ENCODE measurements around the gene SLC6A18. TPM values are rescaled to one million over a fixed set of nuclear protein-coding genes. Genes with fewer than 3 reads are reported as not detected.

The SLC6A18 gene
- polyA plus RNA-seq, 1 experiment = not detected

GRCh38 chr5:1268056-1268455, 42.9 kb downstream of the SLC6A18 start:
- no peaks in the 10 kb centered on the region for H3K36me3 ChIP-seq (ENCODE audit: control insufficient read depth, insufficient read depth, low read length)
- no peak for DNase-seq (ENCODE audit: low read depth)
- no peak for TF ChIP-seq CTCF (IDR thresholded peaks at IDR 0.05; ENCODE audit: insufficient read depth, low read depth, low read length)
- ChIA-PET CTCF (interaction anchor here (1.6 kb wide), 1 partner anchor 16 kb away, joined by 5 read pairs; no protein-coding TSS in a partner anchor), POLR2A (no interaction called here)
- H3K27me3 ChIP-seq (ENCODE audit: control insufficient read depth, insufficient read depth, low read length) = no peaks in the 10 kb centered on the region
- H3K4me3 ChIP-seq (ENCODE audit: low read depth, low read length) = no peak overlapping the region

GRCh38 chr5:1268666-1269065, 43.5 kb downstream of the SLC6A18 start:
- POLR2A ChIA-PET = no interaction called here
- H3K4me3 ChIP-seq (ENCODE audit: low read depth, low read length) = no peak overlapping the region
- no peaks in the 10 kb centered on the region for H3K27me3 ChIP-seq (ENCODE audit: control insufficient read depth, insufficient read depth, low read length)
- CTCF ChIA-PET = no interaction called here
- no peaks in the 10 kb centered on the region for H3K36me3 ChIP-seq (ENCODE audit: control insufficient read depth, insufficient read depth, low read length)
- no peak for DNase-seq (ENCODE audit: low read depth)
- no peak for TF ChIP-seq CTCF (IDR thresholded peaks at IDR 0.05; ENCODE audit: insufficient read depth, low read depth, low read length)

- POLR2A ChIA-PET = no interaction called here
- H3K36me3 ChIP-seq (ENCODE audit: control insufficient read depth, insufficient read depth, low read length) = no peaks in the 10 kb centered on the region
- no peak overlapping the region for H3K4me3 ChIP-seq (ENCODE audit: low read depth, low read length)
- no peaks in the 10 kb centered on the region for H3K27me3 ChIP-seq (ENCODE audit: control insufficient read depth, insufficient read depth, low read length)
- TF ChIP-seq CTCF (IDR thresholded peaks at IDR 0.05; ENCODE audit: insufficient read depth, low read depth, low read length) = no peak
- CTCF ChIA-PET = no interaction called here
- no peak for DNase-seq (ENCODE audit: low read depth)
Measured at GRCh38 chr5:1270426-1270825, 45.2 kb downstream of the SLC6A18 start.

GRCh38 chr5:1270933-1271914, 46.0 kb downstream of the SLC6A18 start:
- POLR2A ChIA-PET = no interaction called here

More at GRCh38 chr5:1270933-1271914, 46.0 kb downstream of the SLC6A18 start:
- Histone ChIP-seq H3K36me3 (ENCODE audit: control insufficient read depth, insufficient read depth, low read length) (no peaks in the 10 kb centered on the region), H3K27me3 (ENCODE audit: control insufficient read depth, insufficient read depth, low read length) (no peaks in the 10 kb centered on the region), H3K4me3 (ENCODE audit: low read depth, low read length) (no peak overlapping the region)
- DNase-seq (ENCODE audit: low read depth) = no peak
- TF ChIP-seq CTCF (IDR thresholded peaks at IDR 0.05; ENCODE audit: insufficient read depth, low read depth, low read length) = no peak
- CTCF ChIA-PET = no interaction called here
